Liver (tissue), 9 donors: ENCODE measurements around the gene SEMA5A. TPM values are rescaled to one million over a fixed set of nuclear protein-coding genes. Genes with fewer than 3 reads are reported as not detected.

ENCODE experiments used
- DNase-seq: peaks from one replicate; pipeline ENCODE4 v3.0.0-alpha.2; 2017; ENCODE audit warnings: low spot score
- H3K27ac ChIP-seq, 2 donors: one replicate each; pipeline ENCODE4 v1.7.0; 2013; ENCODE audit warnings: inconsistent platforms in 2 of 2, low read length in 2 of 2, control low read depth in 1 of 2, low read depth in 1 of 2, mild to moderate bottlenecking in 1 of 2
- H3K27me3 ChIP-seq, 4 donors: one replicate each; pipeline versions ENCODE4 v1.6.1 to v1.7.0; 2013; ENCODE audit warnings: low read length in 3 of 4, inconsistent platforms in 1 of 4, mild to moderate bottlenecking in 1 of 4, moderate library complexity in 1 of 4; ENCODE audit not compliant: control insufficient read depth in 4 of 4, insufficient read depth in 4 of 4
- H3K36me3 ChIP-seq, 4 donors: one replicate each; pipeline versions ENCODE4 v1.6.1 to v1.7.0; 2013; ENCODE audit warnings: low read length in 3 of 4, mild to moderate bottlenecking in 3 of 4, low read depth in 1 of 4, moderate library complexity in 1 of 4; ENCODE audit not compliant: control insufficient read depth in 4 of 4, insufficient read depth in 3 of 4
- H3K4me1 ChIP-seq, 4 donors: one replicate each; pipeline versions ENCODE4 v1.6.1 to v1.7.0; 2013; ENCODE audit warnings: low read length in 3 of 4, mild to moderate bottlenecking in 3 of 4, moderate library complexity in 1 of 4; ENCODE audit not compliant: control insufficient read depth in 4 of 4, insufficient read depth in 4 of 4
- H3K4me3 ChIP-seq, 3 donors: one replicate each; pipeline versions ENCODE4 v1.6.1 to v1.7.0; 2013; ENCODE audit warnings: low read length in 3 of 3, control low read depth in 1 of 3, low read depth in 1 of 3, mild to moderate bottlenecking in 1 of 3
- H3K9ac ChIP-seq, 2 donors: one replicate each; pipeline ENCODE4 v1.7.0; 2013; ENCODE audit warnings: low read length in 2 of 2, mild to moderate bottlenecking in 2 of 2, moderate library complexity in 2 of 2, control low read depth in 1 of 2, low read depth in 1 of 2
- H3K9me3 ChIP-seq, 4 donors: one replicate each; pipeline versions ENCODE4 v1.6.1 to v1.7.0; 2013; ENCODE audit warnings: low read length in 3 of 4; ENCODE audit not compliant: control insufficient read depth in 4 of 4
- EGR1 ChIP-seq, 2 donors: IDR thresholded peaks; 2 replicates each; pipeline ENCODE4 v1.6.1; 2016 to 2018; ENCODE audit warnings: antibody characterized with exemption in 2 of 2, low read depth in 2 of 2
- FOXA1 ChIP-seq: IDR thresholded peaks from 2 replicates; pipeline ENCODE4 v1.6.1; 2016; ENCODE audit warnings: antibody characterized with exemption
- FOXA2 ChIP-seq: IDR thresholded peaks from 2 replicates; pipeline ENCODE4 v1.6.1; 2016; ENCODE audit warnings: antibody characterized with exemption
- HNF4A ChIP-seq, 2 donors: conservative IDR thresholded peaks; 2 replicates each; pipeline ENCODE4 v1.6.1; 2016; ENCODE audit warnings: antibody characterized with exemption in 2 of 2, mild to moderate bottlenecking in 2 of 2
- HNF4G ChIP-seq: IDR thresholded peaks from 2 replicates; pipeline ENCODE4 v1.6.1; 2016; ENCODE audit warnings: antibody characterized with exemption
- JUND ChIP-seq, 2 donors: IDR thresholded peaks; 2 replicates each; pipeline ENCODE4 v1.6.1; 2016; ENCODE audit warnings: antibody characterized with exemption in 2 of 2
- NR2F2 ChIP-seq: IDR thresholded peaks from 2 replicates; pipeline ENCODE4 v1.6.1; 2016; ENCODE audit warnings: antibody characterized with exemption
- RXRA ChIP-seq, 2 donors: IDR thresholded peaks; 2 replicates each; pipeline ENCODE4 v1.6.1; 2017 to 2018; ENCODE audit warnings: antibody characterized with exemption in 2 of 2, mild to moderate bottlenecking in 1 of 2
- SP1 ChIP-seq: IDR thresholded peaks from 2 replicates; pipeline ENCODE4 v1.6.1; 2018; ENCODE audit warnings: antibody characterized with exemption, mild to moderate bottlenecking
- TAF1 ChIP-seq: conservative IDR thresholded peaks from 2 replicates; pipeline ENCODE4 v1.6.1; 2016; ENCODE audit warnings: antibody characterized with exemption, mild to moderate bottlenecking
- YY1 ChIP-seq: IDR thresholded peaks from 2 replicates; pipeline ENCODE4 v1.6.1; 2016; ENCODE audit warnings: antibody characterized with exemption, mild to moderate bottlenecking
- WGBS: extraction: QIAGEN DNeasy Blood & Tissue Kit; methylation state at CpG from one replicate; pipeline ENCODE4 v1.1.7; 2013; 5-methylcytosine and 5-hydroxymethylcytosine counted together
- polyA plus RNA-seq, 2 donors: library from polyadenylated mRNA; stranded (reverse) in 1 of 2; unstranded in 1 of 2; fragments of 200-250 nt in 1 of 2; fragments of >200 nt in 1 of 2; fragmentation: Nextera tagmentation in 1 of 2; extraction: Ambion mirVana in 1 of 2; gene quantifications; one replicate each; pipeline versions ENCODE4 v1.2.1 to v1.2.3, GENCODE V29; 2013 to 2015
- total RNA-seq, 2 donors: library from RNA; depleted of rRNA; stranded (reverse); fragments of >200 nt; gene quantifications; one replicate each; pipeline ENCODE4 v1.2.3, GENCODE V29; 2014
- TF ChIP-seq, protein P1 (sequence below): IDR thresholded peaks from 2 replicates; pipeline ENCODE4 v1.6.1; 2016; ENCODE audit warnings: antibody characterized with exemption
- TF ChIP-seq, protein P2 (sequence below): IDR thresholded peaks from 2 replicates; pipeline ENCODE4 v1.6.1; 2016; ENCODE audit warnings: antibody characterized with exemption
- TF ChIP-seq, protein P3 (sequence below): fragments of 150-350 bp; IDR thresholded peaks from 2 replicates; pipeline ENCODE4 v1.5.1; 2017; ENCODE audit warnings: improper control_type of control experiment, low read depth, low read length; ENCODE audit not compliant: missing input control
- TF ChIP-seq, protein P4 (sequence below): IDR thresholded peaks from 2 replicates; pipeline ENCODE4 v1.6.1; 2016; ENCODE audit warnings: antibody characterized with exemption
- donor health status: healthy.
- donor health status: healthy.
- donor health status: healthy.
- donor health status: healthy.
- donor health status: healthy.

The SEMA5A gene
- total and polyA plus RNA-seq, 4 donors: 1.1 to 5.8 (median 3.2) TPM

DNA sequence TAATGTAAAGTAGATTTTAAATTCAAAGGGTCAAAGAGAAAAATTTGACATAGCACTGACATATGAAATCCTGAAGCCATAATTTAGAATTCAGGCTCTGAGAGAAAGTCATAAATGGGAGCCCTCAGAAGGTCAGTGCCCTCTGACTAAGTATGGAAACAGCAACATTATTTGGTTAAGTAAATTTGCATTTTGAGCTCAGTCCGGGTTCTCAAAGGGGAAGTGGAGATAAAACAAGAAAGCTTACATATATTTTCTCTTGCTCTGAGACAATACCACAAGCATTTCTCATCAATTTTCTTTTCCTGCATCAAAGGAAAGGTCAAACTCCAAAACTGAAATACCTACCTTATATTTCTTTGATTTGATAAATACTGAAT is 348.0 kb downstream of the SEMA5A start:
- Histone ChIP-seq H3K9ac (no peak overlapping the region), H3K27me3 (no peaks in the 10 kb centered on the region), H3K4me1 (no peaks in the 10 kb centered on the region), H3K9me3 (no peaks in the 10 kb centered on the region), H3K36me3 (peaks cover 0 to 15% (median 5%) of the 10 kb centered on the region in 4 donors), H3K4me3 (no peak overlapping the region), H3K27ac (no peak overlapping the region)
- 22% methylated on average over 1 of the region's 1 CpG for WGBS
- no peak for DNase-seq
- no peak for TF ChIP-seq FOXA2
- peak in 1 of 2 donors; percentile 10 for TF ChIP-seq RXRA (IDR thresholded peaks at IDR 0.05)

DNA sequence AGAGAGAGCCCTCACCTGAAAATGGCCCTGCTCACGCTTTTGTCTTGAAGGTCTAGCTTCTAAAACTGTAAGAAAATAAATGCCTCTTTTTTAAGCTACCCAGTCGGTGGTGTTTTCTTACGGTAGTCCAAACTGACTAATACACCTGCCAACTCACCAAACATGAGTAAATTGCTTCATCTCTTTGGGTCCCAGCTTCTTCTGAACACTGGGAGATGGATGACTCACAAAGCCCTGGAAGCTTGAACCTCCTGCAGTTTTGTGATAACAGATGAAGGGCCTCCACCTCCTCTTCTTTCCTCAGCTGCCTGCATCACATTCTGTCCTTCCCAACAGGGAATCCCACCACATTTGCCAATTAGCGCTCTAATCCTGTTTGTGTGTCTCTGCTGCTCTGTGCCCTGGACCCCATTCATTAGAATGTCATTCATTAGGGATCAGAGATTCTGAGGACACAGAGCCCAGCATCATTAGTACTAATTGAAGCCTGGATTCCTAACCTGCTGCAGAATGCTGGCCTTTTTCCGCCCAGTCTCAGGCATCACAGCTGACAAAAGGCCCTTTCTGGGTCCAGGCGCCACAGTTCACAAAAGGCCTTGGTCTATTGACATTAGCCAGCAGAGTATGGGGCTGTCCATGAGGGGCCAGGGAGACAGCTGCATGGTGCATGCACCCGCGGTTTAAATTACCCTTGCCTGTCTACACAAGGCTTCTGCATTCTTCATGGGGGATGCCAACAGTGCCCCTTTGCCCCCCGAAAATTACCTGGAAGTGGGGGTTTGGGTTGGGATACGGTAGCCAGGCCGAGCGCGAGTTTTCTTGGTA is 349.3 kb downstream of the SEMA5A start:
- Histone ChIP-seq H3K9ac (no peak overlapping the region), H3K36me3 (peaks cover 0 to 15% (median 5%) of the 10 kb centered on the region in 4 donors), H3K9me3 (no peaks in the 10 kb centered on the region), H3K27ac (no peak overlapping the region), H3K4me3 (no peak overlapping the region), H3K27me3 (no peaks in the 10 kb centered on the region), H3K4me1 (no peaks in the 10 kb centered on the region)
- 93% methylated on average over 13 of the region's 13 CpGs for WGBS
- DNase-seq: no peak
- TF ChIP-seq HNF4G (no peak), TAF1 (no peak), EGR1 (IDR thresholded peaks at IDR 0.05; ENCODE audit: low read depth in 2 of 2) (no peak), FOXA2 (no peak), SP1 (no peak), NR2F2 (no peak), HNF4A (conservative IDR thresholded peaks at IDR 0.05) (no peak), JUND (IDR thresholded peaks at IDR 0.05) (no peak), FOXA1 (no peak), RXRA (IDR thresholded peaks at IDR 0.05) (no peak), YY1 (no peak)
- TF ChIP-seq, protein P1, sequence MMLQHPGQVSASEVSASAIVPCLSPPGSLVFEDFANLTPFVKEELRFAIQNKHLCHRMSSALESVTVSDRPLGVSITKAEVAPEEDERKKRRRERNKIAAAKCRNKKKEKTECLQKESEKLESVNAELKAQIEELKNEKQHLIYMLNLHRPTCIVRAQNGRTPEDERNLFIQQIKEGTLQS: no peak
- TF ChIP-seq, protein P2, sequence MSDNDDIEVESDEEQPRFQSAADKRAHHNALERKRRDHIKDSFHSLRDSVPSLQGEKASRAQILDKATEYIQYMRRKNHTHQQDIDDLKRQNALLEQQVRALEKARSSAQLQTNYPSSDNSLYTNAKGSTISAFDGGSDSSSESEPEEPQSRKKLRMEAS: no peak
- TF ChIP-seq, protein P3, sequence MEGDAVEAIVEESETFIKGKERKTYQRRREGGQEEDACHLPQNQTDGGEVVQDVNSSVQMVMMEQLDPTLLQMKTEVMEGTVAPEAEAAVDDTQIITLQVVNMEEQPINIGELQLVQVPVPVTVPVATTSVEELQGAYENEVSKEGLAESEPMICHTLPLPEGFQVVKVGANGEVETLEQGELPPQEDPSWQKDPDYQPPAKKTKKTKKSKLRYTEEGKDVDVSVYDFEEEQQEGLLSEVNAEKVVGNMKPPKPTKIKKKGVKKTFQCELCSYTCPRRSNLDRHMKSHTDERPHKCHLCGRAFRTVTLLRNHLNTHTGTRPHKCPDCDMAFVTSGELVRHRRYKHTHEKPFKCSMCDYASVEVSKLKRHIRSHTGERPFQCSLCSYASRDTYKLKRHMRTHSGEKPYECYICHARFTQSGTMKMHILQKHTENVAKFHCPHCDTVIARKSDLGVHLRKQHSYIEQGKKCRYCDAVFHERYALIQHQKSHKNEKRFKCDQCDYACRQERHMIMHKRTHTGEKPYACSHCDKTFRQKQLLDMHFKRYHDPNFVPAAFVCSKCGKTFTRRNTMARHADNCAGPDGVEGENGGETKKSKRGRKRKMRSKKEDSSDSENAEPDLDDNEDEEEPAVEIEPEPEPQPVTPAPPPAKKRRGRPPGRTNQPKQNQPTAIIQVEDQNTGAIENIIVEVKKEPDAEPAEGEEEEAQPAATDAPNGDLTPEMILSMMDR: no peak
- TF ChIP-seq, protein P4, sequence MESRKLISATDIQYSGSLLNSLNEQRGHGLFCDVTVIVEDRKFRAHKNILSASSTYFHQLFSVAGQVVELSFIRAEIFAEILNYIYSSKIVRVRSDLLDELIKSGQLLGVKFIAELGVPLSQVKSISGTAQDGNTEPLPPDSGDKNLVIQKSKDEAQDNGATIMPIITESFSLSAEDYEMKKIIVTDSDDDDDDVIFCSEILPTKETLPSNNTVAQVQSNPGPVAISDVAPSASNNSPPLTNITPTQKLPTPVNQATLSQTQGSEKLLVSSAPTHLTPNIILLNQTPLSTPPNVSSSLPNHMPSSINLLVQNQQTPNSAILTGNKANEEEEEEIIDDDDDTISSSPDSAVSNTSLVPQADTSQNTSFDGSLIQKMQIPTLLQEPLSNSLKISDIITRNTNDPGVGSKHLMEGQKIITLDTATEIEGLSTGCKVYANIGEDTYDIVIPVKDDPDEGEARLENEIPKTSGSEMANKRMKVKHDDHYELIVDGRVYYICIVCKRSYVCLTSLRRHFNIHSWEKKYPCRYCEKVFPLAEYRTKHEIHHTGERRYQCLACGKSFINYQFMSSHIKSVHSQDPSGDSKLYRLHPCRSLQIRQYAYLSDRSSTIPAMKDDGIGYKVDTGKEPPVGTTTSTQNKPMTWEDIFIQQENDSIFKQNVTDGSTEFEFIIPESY: no peak
